Endothelial cell of umbilical vein (primary cell): ENCODE data around the gene EFCAB8. TPM values are rescaled to one million over a fixed set of nuclear protein-coding genes. Genes with fewer than 3 reads are reported as not detected.

Experiments
- BruUV-seq: library from RNA; stranded (reverse); fragments of 400-500 nt; replicated peaks from 2 replicates; lab custom pipeline; 2021; lab: Mats Ljungman, UMichigan
- CTCF ChIA-PET: fragments of 300-600, 350-600 bp; sonication (Branson Sonifier 250); formaldehyde crosslinking; loops from one replicate; lab custom pipeline; 2021; ENCODE audit warnings: antibody characterized with exemption, inconsistent platforms; lab: Charles Lee
- POLR2A ChIA-PET: fragments of 300-600, 350-600 bp; sonication (Branson Sonifier 250); formaldehyde crosslinking; loops from one replicate; lab custom pipeline; 2021; ENCODE audit warnings: antibody characterized with exemption, inconsistent platforms; lab: Charles Lee
- DNase-seq: peaks from one replicate; pipeline ENCODE4 v3.0.0-alpha.2; 2011; ENCODE audit warnings: low read depth, low spot score
- FAIRE-seq: peaks from 2 replicates; lab custom pipeline; 2011; peaks lifted over from hg19 to GRCh38; lab: Jason Lieb, UNC
- H2AFZ ChIP-seq: 2 replicates; pipeline ENCODE4 v1.6.0; 2012; ENCODE audit warnings: low read depth, low read length, control low read depth, inconsistent platforms
- H3K27ac ChIP-seq: 2 replicates; pipeline ENCODE4 v1.5.1; 2011; ENCODE audit warnings: low read depth, mild to moderate bottlenecking, control low read depth, low read length, moderate library complexity; ENCODE audit not compliant: insufficient read depth
- H3K27me3 ChIP-seq, 2 experiments: 2 replicates each; pipeline versions ENCODE4 v1.6.0 to v1.6.1; 2011; ENCODE audit warnings: low read length in 2 of 2, mixed read lengths in 1 of 2; ENCODE audit not compliant: control insufficient read depth in 2 of 2, insufficient read depth in 2 of 2
- H3K36me3 ChIP-seq, 2 experiments: 2 replicates in 1 of 2; 3 replicates in 1 of 2; pipeline ENCODE4 v1.5.1; 2011; ENCODE audit warnings: low read length in 2 of 2, mild to moderate bottlenecking in 1 of 2, moderate library complexity in 1 of 2; ENCODE audit not compliant: control insufficient read depth in 2 of 2, insufficient read depth in 2 of 2; ENCODE audit errors: extremely low read depth in 1 of 2
- H3K4me1 ChIP-seq: 3 replicates; pipeline ENCODE4 v1.5.1; 2011; ENCODE audit warnings: mild to moderate bottlenecking, low read length; ENCODE audit not compliant: control insufficient read depth, insufficient read depth; ENCODE audit errors: extremely low read depth
- H3K4me2 ChIP-seq: 2 replicates; pipeline ENCODE4 v1.6.1; 2011; ENCODE audit warnings: low read length, control low read depth, mixed read lengths; ENCODE audit not compliant: insufficient read depth
- H3K4me3 ChIP-seq, 3 experiments: fragments of 200-600 bp in 1 of 3; sonication (generic), shearing (Covaris generic) in 1 of 3; replicated peaks in 1 of 3; 2 replicates each; pipeline ENCODE4 v1.5.1; 2011 to 2016; ENCODE audit warnings: control low read depth in 3 of 3, low read length in 3 of 3, mild to moderate bottlenecking in 2 of 3, inconsistent platforms in 1 of 3, low read depth in 1 of 3, moderate library complexity in 1 of 3; ENCODE audit not compliant: insufficient read depth in 1 of 3
- H3K79me2 ChIP-seq: 2 replicates; pipeline ENCODE4 v1.6.0; 2012; ENCODE audit warnings: low read length, inconsistent platforms; ENCODE audit not compliant: control insufficient read depth, insufficient read depth
- H3K9ac ChIP-seq: replicated peaks from 2 replicates; pipeline ENCODE3; 2011; ENCODE audit warnings: low read length, control low read depth; ENCODE audit not compliant: insufficient read depth; ENCODE audit errors: extremely low read depth
- H3K9me1 ChIP-seq: replicated peaks from 3 replicates; pipeline ENCODE4 v1.6.0; 2011; ENCODE audit warnings: mild to moderate bottlenecking, low read length; ENCODE audit not compliant: control insufficient read depth, insufficient read depth; ENCODE audit errors: extremely low read depth
- H3K9me3 ChIP-seq: replicated peaks from 2 replicates; pipeline ENCODE4 v1.5.1; 2012; ENCODE audit warnings: low read length, inconsistent platforms; ENCODE audit not compliant: control insufficient read depth, insufficient read depth
- H4K20me1 ChIP-seq: replicated peaks from 2 replicates; pipeline ENCODE3; 2011; ENCODE audit warnings: mild to moderate bottlenecking, low read length; ENCODE audit not compliant: control insufficient read depth, insufficient read depth; ENCODE audit errors: extremely low read depth
- EZH2 ChIP-seq: IDR thresholded peaks from 2 replicates; pipeline ENCODE4 v1.6.1; 2012; ENCODE audit warnings: borderline replicate concordance, low read depth, mild to moderate bottlenecking, moderate library complexity, low read length, inconsistent platforms; ENCODE audit not compliant: severe bottlenecking
- FOS ChIP-seq: IDR thresholded peaks from 2 replicates; pipeline ENCODE4 v1.6.1; 2011; ENCODE audit warnings: mild to moderate bottlenecking, low read length, moderate library complexity, borderline replicate concordance; ENCODE audit not compliant: insufficient read depth
- GATA2 ChIP-seq: IDR thresholded peaks from 2 replicates; pipeline ENCODE4 v1.7.0; 2011; ENCODE audit warnings: low read depth, mild to moderate bottlenecking, moderate library complexity, mixed read lengths, low read length; ENCODE audit not compliant: insufficient read length, insufficient read depth
- JUN ChIP-seq: IDR thresholded peaks from 2 replicates; pipeline ENCODE4 v1.6.1; 2011; ENCODE audit warnings: borderline replicate concordance, low read depth; ENCODE audit not compliant: insufficient read length, insufficient read depth
- MYC ChIP-seq: IDR thresholded peaks from one replicate; pipeline ENCODE4 v1.6.1; 2011; ENCODE audit warnings: mild to moderate bottlenecking, low read depth, low read length
- POLR2A ChIP-seq: IDR thresholded peaks from 2 replicates; pipeline ENCODE4 v1.6.1; 2012; ENCODE audit warnings: low read depth, mild to moderate bottlenecking, control low read depth, low read length
- POLR2AphosphoS5 ChIP-seq: IDR thresholded peaks from 2 replicates; pipeline ENCODE4 v1.6.1; 2012; ENCODE audit warnings: low read depth, mild to moderate bottlenecking, control low read depth, low read length, moderate library complexity; ENCODE audit not compliant: insufficient read depth
- dilution Hi-C: fragments of 300-500 bp; cut with MboI; formaldehyde crosslinking; loops from one replicate; pipeline ENCODE4 v1.15.0; 2019; ENCODE audit warnings: low sequenced_read_pairs; ENCODE audit not compliant: extremely low pct_ligation_motif_present
- intact Hi-C: fragments of 100-400 bp; cut with micrococcal nuclease; formaldehyde crosslinking; loops from one replicate; pipeline ENCODE4 v1.10.0; 2022
- polyA plus RNA-seq, 4 experiments: library from polyadenylated mRNA; depleted of rRNA in 3 of 4; stranded (reverse) in 3 of 4; unstranded in 1 of 4; fragments of >200 nt; gene quantifications; 2 replicates each; pipeline versions ENCODE4 v1.2.1 to v1.2.3, GENCODE V29; 2011 to 2012; ENCODE audit warnings: missing spikeins in 1 of 4
- total RNA-seq: library from RNA; stranded (reverse); gene quantifications from 2 replicates; pipeline ENCODE4 v1.2.3, GENCODE V29; 2021
- TF ChIP-seq, protein P1 (sequence below), 2 donors: IDR thresholded peaks; 1 replicate in 1 of 2; 2 replicates in 1 of 2; pipeline ENCODE4 v1.5.1; 2011; ENCODE audit warnings: low read length in 2 of 2, mild to moderate bottlenecking in 2 of 2, moderate library complexity in 2 of 2, control low read depth in 1 of 2, inconsistent platforms in 1 of 2, low read depth in 1 of 2; ENCODE audit not compliant: insufficient read depth in 1 of 2; ENCODE audit errors: extremely low read depth in 1 of 2
- TF ChIP-seq, protein P2 (sequence below): IDR thresholded peaks from 2 replicates; pipeline ENCODE4 v1.6.1; 2011; ENCODE audit not compliant: insufficient read depth, insufficient read length

The EFCAB8 gene
- total and polyA plus RNA-seq, 2 donors (not counting 3 experiments of a cell fraction or from before 2014, with no cell fraction given) = 0.01 to 0.31 TPM

DNA sequence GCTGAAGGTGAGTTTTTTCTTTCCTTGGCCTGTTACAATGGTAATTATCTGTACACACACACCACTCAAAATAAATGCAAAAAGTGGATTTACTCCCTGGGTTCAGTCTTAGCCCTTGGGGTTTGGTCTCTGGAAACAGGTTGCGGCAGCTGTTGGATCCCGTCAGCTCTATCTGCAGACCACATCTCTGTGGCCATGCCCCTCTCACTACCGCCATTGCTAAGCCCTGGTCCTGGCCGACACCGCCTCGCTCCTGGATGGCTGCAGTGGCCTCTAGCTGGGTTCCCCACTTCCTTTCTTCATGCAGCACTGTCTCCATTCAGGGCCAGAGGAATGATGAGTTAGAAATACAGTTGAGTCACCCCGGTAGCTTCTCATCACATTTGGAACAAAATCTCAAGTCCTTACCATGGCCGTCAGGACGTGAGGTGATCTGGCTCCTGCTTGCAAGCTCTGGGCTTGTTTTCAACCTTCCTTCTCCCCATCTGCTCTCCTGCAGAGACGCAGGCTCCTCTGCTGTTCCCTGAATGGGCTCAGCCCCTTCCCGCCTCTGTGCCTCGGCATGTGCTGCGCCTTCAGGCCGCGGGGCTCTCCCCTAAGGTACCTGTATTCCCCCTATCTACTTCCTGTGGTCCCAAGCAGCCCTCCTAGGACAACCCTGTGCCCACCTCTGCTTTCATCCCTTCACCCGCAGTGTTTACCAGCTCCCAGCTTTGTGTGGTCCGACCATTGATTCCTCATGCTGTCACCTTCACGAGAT is 38.0 kb downstream of the EFCAB8 start:
- POLR2A ChIA-PET = no interaction called here
- no peak for FAIRE-seq
- DNase-seq = no peak
- intact Hi-C loops = no loop called here
- TF ChIP-seq JUN (no peak), EZH2 (no peak), FOS (no peak), MYC (no peak), POLR2A (no peak), POLR2AphosphoS5 (no peak), GATA2 (no peak)
- TF ChIP-seq, protein P1, sequence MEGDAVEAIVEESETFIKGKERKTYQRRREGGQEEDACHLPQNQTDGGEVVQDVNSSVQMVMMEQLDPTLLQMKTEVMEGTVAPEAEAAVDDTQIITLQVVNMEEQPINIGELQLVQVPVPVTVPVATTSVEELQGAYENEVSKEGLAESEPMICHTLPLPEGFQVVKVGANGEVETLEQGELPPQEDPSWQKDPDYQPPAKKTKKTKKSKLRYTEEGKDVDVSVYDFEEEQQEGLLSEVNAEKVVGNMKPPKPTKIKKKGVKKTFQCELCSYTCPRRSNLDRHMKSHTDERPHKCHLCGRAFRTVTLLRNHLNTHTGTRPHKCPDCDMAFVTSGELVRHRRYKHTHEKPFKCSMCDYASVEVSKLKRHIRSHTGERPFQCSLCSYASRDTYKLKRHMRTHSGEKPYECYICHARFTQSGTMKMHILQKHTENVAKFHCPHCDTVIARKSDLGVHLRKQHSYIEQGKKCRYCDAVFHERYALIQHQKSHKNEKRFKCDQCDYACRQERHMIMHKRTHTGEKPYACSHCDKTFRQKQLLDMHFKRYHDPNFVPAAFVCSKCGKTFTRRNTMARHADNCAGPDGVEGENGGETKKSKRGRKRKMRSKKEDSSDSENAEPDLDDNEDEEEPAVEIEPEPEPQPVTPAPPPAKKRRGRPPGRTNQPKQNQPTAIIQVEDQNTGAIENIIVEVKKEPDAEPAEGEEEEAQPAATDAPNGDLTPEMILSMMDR (IDR thresholded peaks at IDR 0.05; ENCODE audit: extremely low read depth in 1 of 2, insufficient read depth in 1 of 2, low read depth in 1 of 2, low read length in 2 of 2) = no peak
- TF ChIP-seq, protein P2, sequence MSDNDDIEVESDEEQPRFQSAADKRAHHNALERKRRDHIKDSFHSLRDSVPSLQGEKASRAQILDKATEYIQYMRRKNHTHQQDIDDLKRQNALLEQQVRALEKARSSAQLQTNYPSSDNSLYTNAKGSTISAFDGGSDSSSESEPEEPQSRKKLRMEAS = no peak
- no peak overlapping the region for H3K27ac ChIP-seq
- H4K20me1 ChIP-seq = no peaks in the 10 kb centered on the region
- H3K79me2 ChIP-seq = no peaks in the 10 kb centered on the region
- no peaks in the 10 kb centered on the region for H3K36me3 ChIP-seq
- dilution Hi-C loops = no loop called here
- H3K9me3 ChIP-seq = no peaks in the 10 kb centered on the region
- no peaks in the 10 kb centered on the region for H3K4me1 ChIP-seq
- H3K4me2 ChIP-seq = no peak overlapping the region
- no TSS peak for BruUV-seq
- no peak overlapping the region for H3K4me3 ChIP-seq
- no peaks in the 10 kb centered on the region for H3K9me1 ChIP-seq
- H2AFZ ChIP-seq = no peak overlapping the region
- H3K9ac ChIP-seq = no peak overlapping the region
- no peaks in the 10 kb centered on the region for H3K27me3 ChIP-seq
- CTCF ChIA-PET = interaction anchor here (0.8 to 4.8 kb wide), 7 partner anchors 8 to 199 kb away, joined by 3 to 33 read pairs (median 3); no protein-coding TSS in a partner anchor
